Mucosa of descending colon (tissue), 3 donors: Measurements from ENCODE around the gene FN1. TPM values are rescaled to one million over a fixed set of nuclear protein-coding genes. Genes with fewer than 3 reads are reported as not detected.

Experiments used
- ATAC-seq: fragments of 200-7000 bp; cut with Tn5 transposase; one replicate; pipeline ENCODE4 v1.9.1; 2020; ENCODE audit warnings: mild to moderate bottlenecking, moderate library complexity
- DNase-seq, 3 donors: peaks; one replicate each; pipeline ENCODE4 v3.0.0-alpha.2; 2020
- H3K36me3 ChIP-seq: fragments of 200-600 bp; one replicate; pipeline ENCODE4 v1.8.0; 2021; ENCODE audit warnings: low read depth, mild to moderate bottlenecking
- H3K4me1 ChIP-seq: fragments of 200-600 bp; one replicate; pipeline ENCODE4 v1.8.0; 2021; ENCODE audit warnings: low read depth, mild to moderate bottlenecking
- H3K4me3 ChIP-seq: fragments of 200-600 bp; one replicate; pipeline ENCODE4 v1.8.0; 2021; ENCODE audit warnings: mild to moderate bottlenecking
- H3K9me3 ChIP-seq: fragments of 200-600 bp; one replicate; pipeline ENCODE4 v1.8.0; 2021; ENCODE audit warnings: mild to moderate bottlenecking
- CTCF ChIP-seq: fragments of 200-600 bp; IDR thresholded peaks from one replicate; pipeline ENCODE4 v1.8.0; 2022; ENCODE audit warnings: antibody characterized with exemption, mild to moderate bottlenecking
- intact Hi-C, 2 donors: fragments of 100-400 bp; cut with DNase I in 1 of 2; cut with micrococcal nuclease in 1 of 2; formaldehyde crosslinking; loops; one replicate each; pipeline versions ENCODE4 v1.11.0 to v1.11.1; 2022; cut with DNase I, micrococcal nuclease
- total RNA-seq, 3 donors: library from RNA; stranded (reverse); fragmentation: NEBNext Ultra II Directional in 2 of 3; extraction: Animal tissue kit (Norgen Biotek cat#: 25700) in 2 of 3; gene quantifications; one replicate each; pipeline versions ENCODE4 v1.2.1 to v1.2.4, GENCODE V29; 2021 to 2023
- donor health status: DM: no; HTN: no; CAD: no; lungs with moderate emphysema.
- donor health status: DM: no; HTN: no; CAD: no.
- donor health status: DM: no; HTN: yes; CAD: no.

Gene FN1
- total RNA-seq, 3 donors from 2014 or later, result 30.3 to 1,060 (median 208) TPM

- DNase-seq (no peak), ATAC-seq (no peak)
- no peaks in the 10 kb centered on the region for H3K9me3 ChIP-seq
- H3K36me3 ChIP-seq, result no peaks in the 10 kb centered on the region
- intact Hi-C loops, result loop anchor here (5.0 to 10.0 kb wide), 2 partner anchors 464 to 467 kb away; no protein-coding TSS in a partner anchor
- H3K4me1 ChIP-seq, result no peaks in the 10 kb centered on the region
- no peak for TF ChIP-seq CTCF
- no peak overlapping the region for H3K4me3 ChIP-seq
Measured at GRCh38 chr2:215450188-215451011, 14.5 kb upstream of the FN1 start.

GRCh38 chr2:215447673-215448081 is 11.8 kb upstream of the FN1 start:
- H3K4me1 ChIP-seq, result no peaks in the 10 kb centered on the region
- H3K9me3 ChIP-seq, result no peaks in the 10 kb centered on the region
- H3K36me3 ChIP-seq, result no peaks in the 10 kb centered on the region
- ATAC-seq (no peak), DNase-seq (no peak)
- intact Hi-C loops, result no loop called here
- H3K4me3 ChIP-seq, result no peak overlapping the region
- no peak for TF ChIP-seq CTCF

GRCh38 chr2:215447056-215447455 is 11.2 kb upstream of the FN1 start:
- intact Hi-C loops, result no loop called here

GRCh38 chr2:215442401-215442787 is 6.5 kb upstream of the FN1 start:
- ATAC-seq, result no peak
- no peak for DNase-seq
- intact Hi-C loops, result no loop called here
- Histone ChIP-seq H3K4me1 (no peaks in the 10 kb centered on the region), H3K36me3 (no peaks in the 10 kb centered on the region), H3K9me3 (no peaks in the 10 kb centered on the region), H3K4me3 (no peak overlapping the region)
- TF ChIP-seq CTCF, result no peak

More at GRCh38 chr2:215447056-215447455, 11.2 kb upstream of the FN1 start:
- no peaks in the 10 kb centered on the region for H3K9me3 ChIP-seq
- ATAC-seq (no peak), DNase-seq (no peak)
- TF ChIP-seq CTCF, result no peak
- H3K4me3 ChIP-seq, result no peak overlapping the region
- no peaks in the 10 kb centered on the region for H3K36me3 ChIP-seq
- H3K4me1 ChIP-seq, result no peaks in the 10 kb centered on the region

GRCh38 chr2:215441560-215442400 is 5.9 kb upstream of the FN1 start:
- ATAC-seq (no peak), DNase-seq (no peak)
- Histone ChIP-seq H3K4me1 (peaks cover 2% of the 10 kb centered on the region), H3K36me3 (no peaks in the 10 kb centered on the region), H3K4me3 (no peak overlapping the region), H3K9me3 (no peaks in the 10 kb centered on the region)
- intact Hi-C loops, result no loop called here
- no peak for TF ChIP-seq CTCF
